ENCODE data around the gene ADORA2A. TPM values are rescaled to one million over a fixed set of nuclear protein-coding genes. Genes with fewer than 3 reads are reported as not detected.

The ADORA2A gene
- total RNA-seq, 1 experiment from 2014 or later: 3.6 TPM

GRCh38 chr22:24426851-24427499 lies 424 bp upstream of the ADORA2A start:
- H4K20me1 ChIP-seq (ENCODE audit: insufficient read depth): no peaks in the 10 kb centered on the region
- no TSS peak for BruUV-seq (replicated peaks)
- H3K9ac ChIP-seq (ENCODE audit: low read length): no peak overlapping the region
- no peaks in the 10 kb centered on the region for H3K36me3 ChIP-seq (ENCODE audit: control insufficient read depth in 1 of 2, insufficient read depth in 2 of 2, low read length in 2 of 2)
- no peak for DNase-seq (ENCODE audit: low read depth, low spot score)
- H3K4me1 ChIP-seq (ENCODE audit: control insufficient read depth in 1 of 2, insufficient read depth in 2 of 2, low read length in 2 of 2): peaks cover 0 to 5% of the 10 kb centered on the region in 2 experiments; a peak in 2 of 4 replicates
- CTCF ChIA-PET: interaction anchor here (1.3 kb wide), 1 partner anchor 95 kb away, joined by 5 read pairs; no protein-coding TSS in a partner anchor
- H3K4me3 ChIP-seq (replicated peaks in 1 of 2; ENCODE audit: low read depth in 1 of 2, low read length in 2 of 2): no peak overlapping the region
- RAD21 ChIA-PET (ENCODE audit: low non-redundant PET in 1 of 2, low total read pairs in 2 of 2, uncharacterized antibody in 2 of 2, unreplicated experiment in 2 of 2): no interaction called here
- no peak overlapping the region for H2AFZ ChIP-seq (ENCODE audit: low read depth, low read length, poor library complexity, severe bottlenecking)
- no peaks in the 10 kb centered on the region for H3K9me2 ChIP-seq (ENCODE audit: insufficient read depth)
- H3K79me2 ChIP-seq (ENCODE audit: insufficient read depth, low read length): no peaks in the 10 kb centered on the region
- no peak for TF ChIP-seq POLR2A (IDR thresholded peaks at IDR 0.05; ENCODE audit: borderline replicate concordance, extremely low read depth, insufficient read depth, insufficient read length)
- no peak for TF ChIP-seq CEBPB (IDR thresholded peaks at IDR 0.05; ENCODE audit: low read depth)
- no peak for TF ChIP-seq SP1 (IDR thresholded peaks at IDR 0.05; ENCODE audit: low read depth)
- TF ChIP-seq MAX (IDR thresholded peaks at IDR 0.05): no peak
- no peak for TF ChIP-seq ATF3 (IDR thresholded peaks at IDR 0.05)
- no peak for TF ChIP-seq ZNF274 (IDR thresholded peaks at IDR 0.05; ENCODE audit: low read depth, low read length)
- TF ChIP-seq CTCF (IDR thresholded peaks at IDR 0.05 in 2 of 3, conservative IDR thresholded peaks at IDR 0.05 in 1 of 3; ENCODE audit: borderline replicate concordance in 1 of 3, insufficient read depth in 1 of 3, low read depth in 2 of 3, low read length in 2 of 3): no peak
- no peak for TF ChIP-seq EZH2 (IDR thresholded peaks at IDR 0.05)
- TF ChIP-seq TCF7L2 (IDR thresholded peaks at IDR 0.05; ENCODE audit: borderline replicate concordance, extremely low read depth, insufficient read depth, insufficient read length): no peak
- TF ChIP-seq ELF1 (IDR thresholded peaks at IDR 0.05; ENCODE audit: borderline replicate concordance, low read depth): no peak
- no peak for TF ChIP-seq SIN3A (IDR thresholded peaks at IDR 0.05; ENCODE audit: low read depth)
- TF ChIP-seq ZFX (IDR thresholded peaks at IDR 0.05): no peak
- no peak overlapping the region for H3K4me2 ChIP-seq (ENCODE audit: low read length)
- POLR2A ChIA-PET: no interaction called here
- intact Hi-C loops (cut with micrococcal nuclease): no loop called here
- no peaks in the 10 kb centered on the region for H3K9me3 ChIP-seq (ENCODE audit: control insufficient read depth in 1 of 2, insufficient read depth in 1 of 2, low read depth in 1 of 2, low read length in 2 of 2)
- H3K27ac ChIP-seq (ENCODE audit: low read depth, low read length): no peak overlapping the region
- H3K27me3 ChIP-seq (ENCODE audit: insufficient read depth, low read length): no peaks in the 10 kb centered on the region
- no peak for ATAC-seq
